H1 (cell line): ENCODE data around the gene DCLRE1A. TPM values are rescaled to one million over a fixed set of nuclear protein-coding genes. Genes with fewer than 3 reads are reported as not detected.

ENCODE experiments used
- BCL11A ChIP-seq, 2 experiments: IDR thresholded peaks; one replicate each; pipeline ENCODE4 v1.6.1; 2011; ENCODE audit warnings: low read depth in 2 of 2, low read length in 2 of 2, mild to moderate bottlenecking in 2 of 2
- TAF7 ChIP-seq: optimal IDR thresholded peaks from 2 replicates; pipeline ENCODE3; 2011; ENCODE audit warnings: low read depth, mild to moderate bottlenecking, inconsistent platforms, low read length, moderate library complexity, borderline replicate concordance
- polyA plus RNA-seq, 7 experiments: library from polyadenylated mRNA; depleted of rRNA in 3 of 7; stranded (reverse) in 5 of 7; unstranded in 2 of 7; fragments of >200 nt in 5 of 7; fragments of 200-250 nt in 2 of 7; gene quantifications; 1 replicate in 5 of 7; 2 replicates in 1 of 7; 4 replicates in 1 of 7; pipeline versions ENCODE4 v1.2.1 to v1.2.3, GENCODE V29; 2011 to 2013; ENCODE audit warnings: missing spikeins in 2 of 7, mixed read lengths in 2 of 7
- total RNA-seq: library from RNA; stranded (reverse); fragmentation: NEBNext Ultra II Directional; extraction: Animal tissue kit (Norgen Biotek cat#: 25700); gene quantifications from 2 replicates; pipeline ENCODE4 v1.2.1, GENCODE V29; 2021

Gene DCLRE1A
- total and polyA plus RNA-seq, 2 of the 8 experiments (the other 6 are each of a cell fraction or from before 2014, with no cell fraction given), result 8.1 to 10.1 TPM

- TF ChIP-seq TAF7 (no peak), BCL11A (IDR thresholded peaks at IDR 0.05; ENCODE audit: low read depth in 2 of 2, low read length in 2 of 2) (no peak)
These were observed 12.9 kb upstream of the DCLRE1A start (continued) for GRCh38 chr10:113866551-113867394.
